GM12874 (cell line): Measurements from ENCODE around the gene MCF2L2.

Experiments used
- TF ChIP-seq, protein P1 (sequence below): IDR thresholded peaks from 2 replicates; pipeline ENCODE4 v1.5.1; 2011; ENCODE audit warnings: low read depth, mild to moderate bottlenecking, control low read depth, low read length, moderate library complexity; ENCODE audit not compliant: insufficient read depth

The MCF2L2 gene

DNA sequence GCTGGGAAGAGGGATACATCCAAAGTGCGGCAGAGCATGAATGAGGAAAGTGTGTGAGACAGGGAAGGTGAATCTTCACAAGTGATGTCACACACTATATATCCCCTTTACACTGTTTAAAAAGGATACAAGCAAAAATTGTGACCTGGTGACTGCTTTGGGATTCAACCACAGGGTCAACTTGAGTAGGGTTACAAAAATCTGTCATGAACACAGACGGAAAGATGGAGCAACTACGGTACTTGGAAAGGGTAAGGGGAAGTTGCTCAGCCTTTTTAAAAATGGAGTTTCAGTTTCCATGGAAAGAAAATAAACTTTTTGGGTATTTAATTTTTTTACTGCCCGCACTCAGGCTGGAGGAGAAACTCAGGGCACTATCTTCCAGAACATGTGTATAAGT is 115.1 kb downstream of the MCF2L2 start:
- TF ChIP-seq, protein P1, sequence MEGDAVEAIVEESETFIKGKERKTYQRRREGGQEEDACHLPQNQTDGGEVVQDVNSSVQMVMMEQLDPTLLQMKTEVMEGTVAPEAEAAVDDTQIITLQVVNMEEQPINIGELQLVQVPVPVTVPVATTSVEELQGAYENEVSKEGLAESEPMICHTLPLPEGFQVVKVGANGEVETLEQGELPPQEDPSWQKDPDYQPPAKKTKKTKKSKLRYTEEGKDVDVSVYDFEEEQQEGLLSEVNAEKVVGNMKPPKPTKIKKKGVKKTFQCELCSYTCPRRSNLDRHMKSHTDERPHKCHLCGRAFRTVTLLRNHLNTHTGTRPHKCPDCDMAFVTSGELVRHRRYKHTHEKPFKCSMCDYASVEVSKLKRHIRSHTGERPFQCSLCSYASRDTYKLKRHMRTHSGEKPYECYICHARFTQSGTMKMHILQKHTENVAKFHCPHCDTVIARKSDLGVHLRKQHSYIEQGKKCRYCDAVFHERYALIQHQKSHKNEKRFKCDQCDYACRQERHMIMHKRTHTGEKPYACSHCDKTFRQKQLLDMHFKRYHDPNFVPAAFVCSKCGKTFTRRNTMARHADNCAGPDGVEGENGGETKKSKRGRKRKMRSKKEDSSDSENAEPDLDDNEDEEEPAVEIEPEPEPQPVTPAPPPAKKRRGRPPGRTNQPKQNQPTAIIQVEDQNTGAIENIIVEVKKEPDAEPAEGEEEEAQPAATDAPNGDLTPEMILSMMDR = no peak

DNA sequence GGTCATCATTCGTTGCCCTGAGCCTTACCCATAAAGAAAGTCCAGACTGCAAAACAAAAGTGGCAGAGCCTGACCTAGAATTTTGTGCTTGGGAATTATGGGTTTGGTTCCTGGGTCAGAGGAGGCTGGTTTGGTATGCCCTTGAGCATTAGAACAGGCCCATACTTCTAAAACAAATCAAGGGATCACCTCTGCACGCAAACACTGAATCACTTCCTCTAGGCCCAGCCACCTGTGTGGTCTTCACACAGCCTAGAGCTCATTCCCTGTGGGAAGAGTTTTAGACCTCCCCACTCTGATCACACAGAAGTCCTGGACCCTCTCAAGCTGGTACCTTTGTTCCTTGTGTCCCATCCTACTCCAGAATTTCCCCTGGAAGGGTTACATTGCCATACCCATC is 116.0 kb downstream of the MCF2L2 start:
- TF ChIP-seq, protein P1 = no peak

GRCh38 chr3:183310936-183311335 is 117.5 kb downstream of the MCF2L2 start:
- TF ChIP-seq, protein P1 = no peak

DNA sequence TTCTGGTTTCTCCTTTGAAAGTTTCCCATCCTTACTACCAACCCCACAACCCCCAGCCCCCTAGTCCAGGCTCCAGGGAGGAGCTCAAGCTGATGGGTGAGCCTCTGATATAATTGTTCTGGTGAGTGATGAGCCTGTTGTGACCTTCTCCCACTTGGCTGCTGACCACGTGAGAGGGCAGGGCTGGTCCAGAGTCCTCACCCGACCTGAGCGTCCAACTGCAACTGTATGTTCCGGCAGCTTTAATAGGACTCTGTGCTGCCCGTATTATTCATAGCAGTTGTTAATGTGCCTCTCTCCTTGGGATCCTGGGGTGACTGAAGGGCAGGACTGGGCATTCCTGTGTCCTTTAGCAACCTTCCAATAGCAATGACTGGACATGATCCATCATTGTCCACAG is 119.1 kb downstream of the MCF2L2 start:
- TF ChIP-seq, protein P1 = no peak

DNA sequence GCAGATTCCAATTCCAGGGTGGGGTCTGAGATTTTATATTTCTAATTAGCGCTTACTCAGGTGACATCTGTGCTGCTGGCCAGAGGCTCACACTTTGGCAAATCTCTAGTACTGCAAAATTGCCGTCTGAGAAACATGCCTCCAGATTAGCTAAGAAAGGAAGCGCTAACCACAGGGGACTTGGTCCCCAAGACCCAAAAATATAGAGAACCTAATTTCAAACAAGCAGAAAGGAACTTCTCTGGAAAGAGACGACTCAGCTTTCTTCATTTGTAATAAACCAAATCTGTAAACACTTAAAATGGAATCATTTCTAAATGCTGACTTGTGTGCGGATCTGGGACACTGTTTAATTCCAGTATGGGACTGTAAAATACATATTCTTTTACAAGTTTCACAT is 119.7 kb downstream of the MCF2L2 start:
- TF ChIP-seq, protein P1 = no peak

GRCh38 chr3:183307749-183308148 is 120.7 kb downstream of the MCF2L2 start:
- TF ChIP-seq, protein P1 = no peak

GRCh38 chr3:183306798-183307671 is 121.4 kb downstream of the MCF2L2 start:
- TF ChIP-seq, protein P1 = no peak
